HG02973 (cell line): Measurements from ENCODE around the gene NT5C2.
"Not testable (repeated sequence)": the region's sequence is repeated elsewhere in the genome, so short reads cannot be mapped to it uniquely, and the experiment has no call there.

Experiments used
- ATAC-seq: cut with Tn5 transposase; IDR thresholded peaks from one replicate; pipeline ENCODE4 v1.9.1; 2021; ENCODE audit warnings: moderate library complexity; ENCODE audit not compliant: unreplicated experiment

NT5C2 gene

GRCh38 chr10:103095005-103095404 is 98.1 kb downstream of the NT5C2 start:
- ATAC-seq = no peak

GRCh38 chr10:103090911-103091310 is 102.2 kb downstream of the NT5C2 start:
- no peak for ATAC-seq

- ATAC-seq = no peak
These were observed 103.6 kb downstream of the NT5C2 start for GRCh38 chr10:103089493-103089892.

GRCh38 chr10:103086799-103087198 is 106.3 kb downstream of the NT5C2 start:
- no peak for ATAC-seq

GRCh38 chr10:103086261-103086660 is 106.8 kb downstream of the NT5C2 start:
- no peak for ATAC-seq

GRCh38 chr10:103083977-103084320 is 109.1 kb downstream of the NT5C2 start:
- ATAC-seq = no peak

- no peak for ATAC-seq
These were observed 109.7 kb downstream of the NT5C2 start for GRCh38 chr10:103083266-103083976.

GRCh38 chr10:103082683-103083082 is 110.4 kb downstream of the NT5C2 start:
- no peak for ATAC-seq

- no peak for ATAC-seq
These were observed 112.0 kb downstream of the NT5C2 start for GRCh38 chr10:103080891-103081581.

GRCh38 chr10:103079946-103080345 is 113.1 kb downstream of the NT5C2 start:
- no peak for ATAC-seq

GRCh38 chr10:103079100-103079499 is 114.0 kb downstream of the NT5C2 start:
- ATAC-seq = no peak

- ATAC-seq = no peak
These were observed 114.4 kb downstream of the NT5C2 start for GRCh38 chr10:103078676-103079075.

GRCh38 chr10:103078309-103078615 is 114.8 kb downstream of the NT5C2 start:
- ATAC-seq = no peak

- ATAC-seq = no peak
These were observed 115.4 kb downstream of the NT5C2 start for GRCh38 chr10:103077491-103078308.

- ATAC-seq = no peak
These were observed 116.1 kb downstream of the NT5C2 start for GRCh38 chr10:103077020-103077419.

- no peak for ATAC-seq
These were observed 120.2 kb downstream of the NT5C2 start for GRCh38 chr10:103072891-103073290.

- no peak for ATAC-seq
These were observed 120.8 kb downstream of the NT5C2 start for GRCh38 chr10:103072276-103072675.

- no peak for ATAC-seq
These were observed 123.4 kb downstream of the NT5C2 start for GRCh38 chr10:103069453-103070331.

- no peak for ATAC-seq
These were observed 125.1 kb downstream of the NT5C2 start for GRCh38 chr10:103067956-103068355.

- ATAC-seq = no peak
These were observed 125.6 kb downstream of the NT5C2 start for GRCh38 chr10:103067484-103067883.

GRCh38 chr10:103067099-103067477 is 126.0 kb downstream of the NT5C2 start:
- not testable (repeated sequence) for ATAC-seq
